SU-DHL-6 (cell line): ENCODE data around the gene SMAD7.

Source experiments
- H2AFZ ChIP-seq: fragments of 200-600 bp; sonication (generic); 2 replicates; pipeline ENCODE4 v1.6.1; 2014; ENCODE audit warnings: low read depth, mild to moderate bottlenecking, moderate library complexity, mixed read lengths, antibody characterized with exemption, low read length; ENCODE audit not compliant: severe bottlenecking
- H3F3A ChIP-seq: fragments of 200-600 bp; shearing (Covaris generic); 2 replicates; pipeline ENCODE4 v1.6.0; 2016; ENCODE audit warnings: antibody characterized with exemption, mild to moderate bottlenecking; ENCODE audit not compliant: insufficient read depth
- H3K27ac ChIP-seq: fragments of 200-600 bp; sonication (generic); 2 replicates; pipeline ENCODE4 v1.5.1; 2016; ENCODE audit warnings: low read depth, mild to moderate bottlenecking, low read length, moderate library complexity, mixed read lengths
- H3K27me3 ChIP-seq: fragments of 200-600 bp; sonication (generic), shearing (Covaris generic); 2 replicates; pipeline ENCODE4 v1.6.0; 2014; ENCODE audit warnings: mild to moderate bottlenecking, low read length
- H3K36me3 ChIP-seq: fragments of 200-600 bp; sonication (generic); 2 replicates; pipeline ENCODE4 v1.6.1; 2014; ENCODE audit warnings: mild to moderate bottlenecking, low read length, mixed read lengths
- H3K4me2 ChIP-seq: fragments of 300-600, 200-600 bp; shearing (Covaris generic), sonication (generic); 2 replicates; pipeline ENCODE4 v1.6.0; 2014; ENCODE audit warnings: low read length, low read depth, mild to moderate bottlenecking; ENCODE audit not compliant: poor library complexity, severe bottlenecking
- H3K4me3 ChIP-seq: fragments of 200-600 bp; sonication (generic); 2 replicates; pipeline ENCODE4 v1.5.1; 2014; ENCODE audit warnings: antibody characterized with exemption, low read length, mild to moderate bottlenecking, mixed read lengths; ENCODE audit not compliant: insufficient read depth, poor library complexity, severe bottlenecking
- H3K79me2 ChIP-seq: fragments of 200-600 bp; sonication (generic); 2 replicates; pipeline ENCODE4 v1.6.1; 2014; ENCODE audit warnings: mild to moderate bottlenecking, low read length, moderate library complexity; ENCODE audit not compliant: insufficient read depth
- H3K9ac ChIP-seq: fragments of 200-600 bp; sonication (generic); 2 replicates; pipeline ENCODE4 v1.7.0; 2014; ENCODE audit warnings: mild to moderate bottlenecking, low read length
- H3K9me2 ChIP-seq: fragments of 200-600 bp; sonication (generic); replicated peaks from 2 replicates; pipeline ENCODE4 v1.6.1; 2014; ENCODE audit warnings: low read length; ENCODE audit not compliant: insufficient read depth
- H3K9me3 ChIP-seq: fragments of 200-600 bp; sonication (generic); 2 replicates; pipeline ENCODE4 v1.6.1; 2014; ENCODE audit warnings: low read length, mixed read lengths; ENCODE audit not compliant: insufficient read depth
- H4K20me1 ChIP-seq: fragments of 200-600 bp; sonication (generic); 2 replicates; pipeline ENCODE4 v1.6.1; 2014; ENCODE audit warnings: low read depth, mild to moderate bottlenecking, antibody characterized with exemption, low read length, moderate library complexity, mixed read lengths
- CTCF ChIP-seq: fragments of 200-600 bp; sonication (generic); IDR thresholded peaks from one replicate; pipeline ENCODE4 v1.5.1; 2017; ENCODE audit warnings: antibody characterized with exemption, mild to moderate bottlenecking, low read length, moderate library complexity; ENCODE audit not compliant: insufficient read depth, poor library complexity, severe bottlenecking
- EZH2phosphoT487 ChIP-seq: fragments of 200-600 bp; sonication (generic), shearing (Covaris generic); conservative IDR thresholded peaks from 2 replicates; pipeline ENCODE4 v1.6.1; 2018; ENCODE audit warnings: mild to moderate bottlenecking, antibody characterized with exemption, low read length, moderate library complexity, mixed read lengths

The SMAD7 gene

GRCh38 chr18:48958951-48959350 lies 8.2 kb upstream of the SMAD7 start:
- H2AFZ ChIP-seq: no peak overlapping the region

GRCh38 chr18:48957616-48958015 lies 6.9 kb upstream of the SMAD7 start:
- H3K9ac ChIP-seq: no peak overlapping the region

More at GRCh38 chr18:48958951-48959350, 8.2 kb upstream of the SMAD7 start:
- no peak overlapping the region for H3K4me3 ChIP-seq
- H3K9me3 ChIP-seq: no peaks in the 10 kb centered on the region
- no peaks in the 10 kb centered on the region for H4K20me1 ChIP-seq
- H3K36me3 ChIP-seq: no peaks in the 10 kb centered on the region
- H3K27me3 ChIP-seq: no peaks in the 10 kb centered on the region
- no peaks in the 10 kb centered on the region for H3K79me2 ChIP-seq
- H3K9ac ChIP-seq: no peak overlapping the region
- TF ChIP-seq CTCF: no peak
- TF ChIP-seq EZH2phosphoT487: no peak
- H3K4me2 ChIP-seq: no peak overlapping the region
- no peaks in the 10 kb centered on the region for H3K9me2 ChIP-seq
- H3K27ac ChIP-seq: no peak overlapping the region
- no peaks in the 10 kb centered on the region for H3F3A ChIP-seq

GRCh38 chr18:48957136-48957535 lies 6.4 kb upstream of the SMAD7 start:
- no peak overlapping the region for H3K9ac ChIP-seq
- H3K4me3 ChIP-seq: no peak overlapping the region
- H3K9me2 ChIP-seq: no peaks in the 10 kb centered on the region
- H4K20me1 ChIP-seq: no peaks in the 10 kb centered on the region
- no peaks in the 10 kb centered on the region for H3K9me3 ChIP-seq
- no peaks in the 10 kb centered on the region for H3K27me3 ChIP-seq
- H3K36me3 ChIP-seq: no peaks in the 10 kb centered on the region
- no peak for TF ChIP-seq EZH2phosphoT487
- TF ChIP-seq CTCF: no peak
- H3K27ac ChIP-seq: no peak overlapping the region
- no peak overlapping the region for H3K4me2 ChIP-seq
- no peak overlapping the region for H2AFZ ChIP-seq
- peaks cover 11% of the 10 kb centered on the region; the same call in 1 of the 2 replicates for H3F3A ChIP-seq
- no peaks in the 10 kb centered on the region for H3K79me2 ChIP-seq

More at GRCh38 chr18:48957616-48958015, 6.9 kb upstream of the SMAD7 start:
- Histone ChIP-seq H3K9me2 (no peaks in the 10 kb centered on the region), H4K20me1 (no peaks in the 10 kb centered on the region), H3K27me3 (no peaks in the 10 kb centered on the region), H3F3A (peaks cover 6% of the 10 kb centered on the region; the same call in 1 of the 2 replicates), H3K4me3 (no peak overlapping the region), H2AFZ (no peak overlapping the region), H3K4me2 (no peak overlapping the region), H3K9me3 (no peaks in the 10 kb centered on the region), H3K79me2 (no peaks in the 10 kb centered on the region), H3K36me3 (no peaks in the 10 kb centered on the region), H3K27ac (no peak overlapping the region)
- no peak for TF ChIP-seq EZH2phosphoT487
- TF ChIP-seq CTCF: no peak
